Measurements from ENCODE around the gene SYNPR. TPM values are rescaled to one million over a fixed set of nuclear protein-coding genes. Genes with fewer than 3 reads are reported as not detected.

Gene SYNPR
- total RNA-seq, 1 experiment from 2014 or later = not detected

GRCh38 chr3:63231643-63232042, 46.5 kb upstream of the SYNPR start:
- DNase-seq = no peak
- H3K36me3 Mint-ChIP-seq (ENCODE audit: insufficient read depth, unreplicated experiment) = no peaks in the 10 kb centered on the region
- Histone ChIP-seq H3K4me3 (ENCODE audit: low read depth, low read length) (no peak overlapping the region), H3K4me1 (no peaks in the 10 kb centered on the region), H3K9me3 (no peaks in the 10 kb centered on the region), H3K36me3 (ENCODE audit: control insufficient read depth, insufficient read depth, low read length) (no peaks in the 10 kb centered on the region), H3K27me3 (replicated peaks; ENCODE audit: control insufficient read depth, insufficient read depth, low read length) (no peaks in the 10 kb centered on the region)
- H3K4me3 Mint-ChIP-seq (ENCODE audit: unreplicated experiment) = no peak overlapping the region
- H3K27me3 Mint-ChIP-seq (ENCODE audit: insufficient read depth, unreplicated experiment) = peaks cover 2% of the 10 kb centered on the region
- intact Hi-C loops (cut with micrococcal nuclease; ENCODE audit: unreplicated experiment) = loop anchor here (1.0 kb wide), 1 partner anchor 609 kb away; no protein-coding TSS in a partner anchor
- no peaks in the 10 kb centered on the region for H3K9me3 Mint-ChIP-seq (ENCODE audit: unreplicated experiment)
- H3K4me1 Mint-ChIP-seq (ENCODE audit: low read depth, unreplicated experiment) = no peaks in the 10 kb centered on the region
- POLR2A ChIA-PET = no interaction called here
- no TSS peak for BruUV-seq (replicated peaks)
- CTCF ChIA-PET = interaction anchor here (0.8 kb wide), 1 partner anchor 565 kb away, joined by 3 read pairs; no protein-coding TSS in a partner anchor
- TF ChIP-seq CTCF (IDR thresholded peaks at IDR 0.05; ENCODE audit: insufficient read depth in 1 of 2, low read depth in 1 of 2, low read length in 1 of 2, severe bottlenecking in 1 of 2, unreplicated experiment in 1 of 2) = no peak
- H3K27ac Mint-ChIP-seq (ENCODE audit: unreplicated experiment) = no peak overlapping the region

GRCh38 chr3:63232764-63233396, 45.2 kb upstream of the SYNPR start:
- Histone ChIP-seq H3K4me1 (no peaks in the 10 kb centered on the region), H3K27me3 (replicated peaks; ENCODE audit: control insufficient read depth, insufficient read depth, low read length) (no peaks in the 10 kb centered on the region), H3K4me3 (ENCODE audit: low read depth, low read length) (no peak overlapping the region), H3K36me3 (ENCODE audit: control insufficient read depth, insufficient read depth, low read length) (no peaks in the 10 kb centered on the region), H3K9me3 (no peaks in the 10 kb centered on the region)
- Mint-ChIP-seq H3K4me3 (ENCODE audit: unreplicated experiment) (no peak overlapping the region), H3K36me3 (ENCODE audit: insufficient read depth, unreplicated experiment) (no peaks in the 10 kb centered on the region), H3K27ac (ENCODE audit: unreplicated experiment) (no peak overlapping the region), H3K9me3 (ENCODE audit: unreplicated experiment) (no peaks in the 10 kb centered on the region), H3K4me1 (ENCODE audit: low read depth, unreplicated experiment) (no peaks in the 10 kb centered on the region), H3K27me3 (ENCODE audit: insufficient read depth, unreplicated experiment) (no peaks in the 10 kb centered on the region)
- DNase-seq = no peak
- ChIA-PET POLR2A (no interaction called here), CTCF (no interaction called here)
- no TSS peak for BruUV-seq (replicated peaks)
- intact Hi-C loops (cut with micrococcal nuclease; ENCODE audit: unreplicated experiment) = loop anchor here (1.0 kb wide), 1 partner anchor 611 kb away; no protein-coding TSS in a partner anchor
- TF ChIP-seq CTCF (IDR thresholded peaks at IDR 0.05; ENCODE audit: insufficient read depth in 1 of 2, low read depth in 1 of 2, low read length in 1 of 2, severe bottlenecking in 1 of 2, unreplicated experiment in 1 of 2) = peak; percentile 18 to 24

GRCh38 chr3:63240381-63240902, 37.7 kb upstream of the SYNPR start:
- Mint-ChIP-seq H3K36me3 (ENCODE audit: insufficient read depth, unreplicated experiment) (no peaks in the 10 kb centered on the region), H3K27ac (ENCODE audit: unreplicated experiment) (no peak overlapping the region), H3K4me1 (ENCODE audit: low read depth, unreplicated experiment) (no peaks in the 10 kb centered on the region), H3K4me3 (ENCODE audit: unreplicated experiment) (no peak overlapping the region), H3K9me3 (ENCODE audit: unreplicated experiment) (no peaks in the 10 kb centered on the region), H3K27me3 (ENCODE audit: insufficient read depth, unreplicated experiment) (peaks cover 11% of the 10 kb centered on the region)
- Histone ChIP-seq H3K4me3 (ENCODE audit: low read depth, low read length) (no peak overlapping the region), H3K4me1 (no peaks in the 10 kb centered on the region), H3K36me3 (ENCODE audit: control insufficient read depth, insufficient read depth, low read length) (no peaks in the 10 kb centered on the region), H3K27me3 (replicated peaks; ENCODE audit: control insufficient read depth, insufficient read depth, low read length) (no peaks in the 10 kb centered on the region), H3K9me3 (no peaks in the 10 kb centered on the region)
- no peak for DNase-seq
- BruUV-seq (replicated peaks) = no TSS peak
- intact Hi-C loops (cut with micrococcal nuclease; ENCODE audit: unreplicated experiment) = no loop called here
- no peak for TF ChIP-seq CTCF (IDR thresholded peaks at IDR 0.05; ENCODE audit: insufficient read depth in 1 of 2, low read depth in 1 of 2, low read length in 1 of 2, severe bottlenecking in 1 of 2, unreplicated experiment in 1 of 2)
- ChIA-PET CTCF (no interaction called here), POLR2A (no interaction called here)
